Heart left ventricle (tissue), 16 donors: ENCODE data around the gene KIF20B. TPM values are rescaled to one million over a fixed set of nuclear protein-coding genes. Genes with fewer than 3 reads are reported as not detected.

ENCODE experiments used
- ATAC-seq, 4 donors: fragments of 200-7000 bp; cut with Tn5 transposase; one replicate each; pipeline ENCODE4 v1.9.1; 2020 to 2022; ENCODE audit warnings: moderate library complexity in 4 of 4, mild to moderate bottlenecking in 3 of 4, moderate number of reproducible peaks in 1 of 4
- DNase-seq, 5 donors: peaks; one replicate each; pipeline ENCODE4 v3.0.0-alpha.2; 2020
- H3K27ac ChIP-seq, 12 donors: fragments of 200-600 bp; sonication (generic) in 4 of 12; one replicate each; pipeline versions ENCODE4 v1.5.0 to v1.8.0; 2016 to 2022; ENCODE audit warnings: mild to moderate bottlenecking in 2 of 12
- H3K27me3 ChIP-seq, 9 donors: fragments of 200-600 bp; sonication (generic) in 2 of 9; one replicate each; pipeline versions ENCODE4 v1.5.1 to v1.8.0; 2016 to 2022; ENCODE audit warnings: mild to moderate bottlenecking in 3 of 9
- H3K36me3 ChIP-seq, 9 donors: fragments of 200-600 bp; sonication (generic) in 2 of 9; one replicate each; pipeline versions ENCODE4 v1.5.0 to v1.8.0; 2018 to 2022; ENCODE audit warnings: mild to moderate bottlenecking in 2 of 9
- H3K4me1 ChIP-seq, 12 donors: fragments of 200-600 bp; sonication (generic) in 4 of 12; one replicate each; pipeline versions ENCODE4 v1.5.0 to v1.8.0; 2016 to 2022; ENCODE audit warnings: mild to moderate bottlenecking in 3 of 12
- H3K4me3 ChIP-seq, 12 donors: fragments of 200-600 bp; sonication (generic) in 4 of 12; one replicate each; pipeline versions ENCODE4 v1.5.0 to v1.8.0; 2017 to 2022; ENCODE audit warnings: mild to moderate bottlenecking in 9 of 12, moderate library complexity in 4 of 12
- H3K9me3 ChIP-seq, 12 donors: fragments of 200-600 bp; sonication (generic) in 4 of 12; one replicate each; pipeline versions ENCODE4 v1.5.0 to v1.8.0; 2016 to 2022; ENCODE audit warnings: mild to moderate bottlenecking in 1 of 12
- CTCF ChIP-seq, 12 donors: fragments of 200-600 bp; sonication (generic) in 4 of 12; IDR thresholded peaks; one replicate each; pipeline versions ENCODE4 v1.5.0 to v1.8.0; 2018 to 2022; ENCODE audit warnings: antibody characterized with exemption in 12 of 12, mild to moderate bottlenecking in 5 of 12
- POLR2A ChIP-seq, 2 donors: fragments of 450-650 bp; IDR thresholded peaks; one replicate each; pipeline ENCODE4 v1.6.1; 2017; ENCODE audit warnings: antibody characterized with exemption in 2 of 2, mild to moderate bottlenecking in 2 of 2, moderate library complexity in 2 of 2
- WGBS, 4 donors: extraction: QIAGEN DNeasy Blood & Tissue Kit in 2 of 4; methylation state at CpG; one replicate each; pipeline versions ENCODE4 v1.1.5 to v1.1.7; 2013 to 2018; 5-methylcytosine and 5-hydroxymethylcytosine counted together
- intact Hi-C, 10 donors: fragments of 100-400 bp; cut with DNase I; formaldehyde crosslinking; loops; one replicate each; pipeline versions ENCODE4 v1.11.1 to v1.14.2; 2022
- polyA plus RNA-seq, 2 donors: library from polyadenylated mRNA; stranded (reverse); fragments of 200-250 nt; gene quantifications; one replicate each; pipeline ENCODE4 v1.2.3, GENCODE V29; 2013
- total RNA-seq, 9 donors: library from RNA; depleted of rRNA in 2 of 9; stranded (reverse); fragments of >200 nt in 2 of 9; fragmentation: NEBNext Ultra II Directional in 3 of 9; extraction: Animal tissue kit (Norgen Biotek cat#: 25700) in 3 of 9; gene quantifications; one replicate each; pipeline versions ENCODE4 v1.1.0 to v1.2.4, GENCODE V29; 2016 to 2023
- donor health status: ischemic (EF 13 %, LVEDD 7.1; RV severe dilation, severe dysfunction).
- donor health status: healthy with polysubstance abuse.
- donor health status: DM: no; HTN: yes; CAD: no.
- donor health status: DM: no; HTN: no; CAD: no.
- donor health status: ischemic (EF 25% LVEDD 6.9; RV normal size, moderate dysfunction).
- donor health status: ischemic (EF 25% LVEDD 5.7; RV mildly dilated, moderate dysfunction).
- donor health status: healthy.
- donor health status: DM: yes; HTN: yes; CAD: no.
- donor health status: ischemic (EF 35%, LVEDD 5.7; RV mildly dilated, moderate dysfunction).
- donor health status: nonischemic (EF 11% LVEDD 7.7; RV severe dilation, severe dysfunction).
- donor health status: DM: yes; HTN: yes; CAD: no.
- donor health status: PGD.
- donor health status: ischemic (EF 29% LVEDD 5.4; RV normal size, mild dysfunction).
- donor health status: nonischemic (EF 23%, LVEDD 6.1; RV moderate dilation, normal function).

The KIF20B gene
- total and polyA plus RNA-seq, 11 donors, result 0.50 to 8.6 (median 2.2) TPM

- Histone ChIP-seq H3K9me3 (peaks cover 0 to 10% (median 0%) of the 10 kb centered on the region in 12 donors), H3K4me1 (no peaks in the 10 kb centered on the region), H3K27me3 (no peaks in the 10 kb centered on the region), H3K36me3 (no peaks in the 10 kb centered on the region), H3K4me3 (no peak overlapping the region), H3K27ac (no peak overlapping the region)
- DNase-seq (no peak), ATAC-seq (no peak)
- intact Hi-C loops, result no loop called here
- TF ChIP-seq POLR2A (IDR thresholded peaks at IDR 0.05) (no peak), CTCF (IDR thresholded peaks at IDR 0.05) (no peak)
- WGBS, 4 donors, result 72 to 86% (median 78%) methylated on average over 6 of the region's 6 CpGs
These were observed 48.0 kb upstream of the KIF20B start for GRCh38 chr10:89653410-89653869.

- no peak overlapping the region for H3K4me3 ChIP-seq
- no peaks in the 10 kb centered on the region for H3K27me3 ChIP-seq
- H3K27ac ChIP-seq, result no peak overlapping the region
- peaks cover 0 to 6% (median 0%) of the 10 kb centered on the region in 12 donors for H3K4me1 ChIP-seq
- WGBS, 4 donors, result 84 to 92% (median 88%) methylated on average over 1 of the region's 1 CpG
- no peak for TF ChIP-seq POLR2A (IDR thresholded peaks at IDR 0.05)
- TF ChIP-seq CTCF (IDR thresholded peaks at IDR 0.05), result no peak
- H3K9me3 ChIP-seq, result peaks cover 0 to 10% (median 0%) of the 10 kb centered on the region in 12 donors
- intact Hi-C loops, result no loop called here
- DNase-seq (no peak), ATAC-seq (no peak)
- H3K36me3 ChIP-seq, result no peaks in the 10 kb centered on the region
These were observed 45.7 kb upstream of the KIF20B start for GRCh38 chr10:89655722-89656121.

GRCh38 chr10:89657302-89657701 is 44.1 kb upstream of the KIF20B start:
- peaks cover 0 to 10% (median 0%) of the 10 kb centered on the region in 12 donors for H3K9me3 ChIP-seq
- peaks cover 0 to 6% (median 0%) of the 10 kb centered on the region in 12 donors for H3K4me1 ChIP-seq
- no peaks in the 10 kb centered on the region for H3K27me3 ChIP-seq
- TF ChIP-seq CTCF (IDR thresholded peaks at IDR 0.05), result no peak
- TF ChIP-seq POLR2A (IDR thresholded peaks at IDR 0.05), result no peak
- DNase-seq (no peak), ATAC-seq (no peak)
- no peaks in the 10 kb centered on the region for H3K36me3 ChIP-seq
- no peak overlapping the region for H3K27ac ChIP-seq
- WGBS, 4 donors, result 57 to 89% (median 68%) methylated on average over 1 of the region's 1 CpG
- no peak overlapping the region for H3K4me3 ChIP-seq
- intact Hi-C loops, result no loop called here

GRCh38 chr10:89659143-89660131 is 42.0 kb upstream of the KIF20B start:
- WGBS, 4 donors, result 66 to 76% (median 73%) methylated on average over 10 of the region's 10 CpGs

More at GRCh38 chr10:89659143-89660131, 42.0 kb upstream of the KIF20B start:
- no peaks in the 10 kb centered on the region for H3K27me3 ChIP-seq
- H3K4me3 ChIP-seq, result no peak overlapping the region
- no peak overlapping the region for H3K27ac ChIP-seq
- H3K4me1 ChIP-seq, result peaks cover 0 to 6% (median 0%) of the 10 kb centered on the region in 12 donors
- DNase-seq (no peak), ATAC-seq (no peak)
- H3K9me3 ChIP-seq, result peaks cover 0 to 10% (median 0%) of the 10 kb centered on the region in 12 donors
- intact Hi-C loops, result no loop called here
- no peaks in the 10 kb centered on the region for H3K36me3 ChIP-seq
- TF ChIP-seq POLR2A (IDR thresholded peaks at IDR 0.05) (no peak), CTCF (IDR thresholded peaks at IDR 0.05) (no peak)
